Glutamatergic neuron (in vitro differentiated cells): ENCODE data around the gene GAMT. TPM values are rescaled to one million over a fixed set of nuclear protein-coding genes. Genes with fewer than 3 reads are reported as not detected.

Source experiments
- DNase-seq: peaks from one replicate; pipeline ENCODE4 v3.0.0; 2022
- H3K27ac Mint-ChIP-seq: one replicate; pipeline ENCODE4 v1.8.0; 2020; ENCODE audit warnings: mild to moderate bottlenecking, mixed read lengths, inconsistent platforms; ENCODE audit not compliant: unreplicated experiment
- H3K27me3 Mint-ChIP-seq: one replicate; pipeline ENCODE4 v1.8.0; 2020; ENCODE audit warnings: mild to moderate bottlenecking, moderate library complexity, mixed read lengths, inconsistent platforms; ENCODE audit not compliant: unreplicated experiment
- H3K36me3 Mint-ChIP-seq: one replicate; pipeline ENCODE4 v1.8.0; 2020; ENCODE audit warnings: mild to moderate bottlenecking, mixed read lengths, inconsistent platforms; ENCODE audit not compliant: unreplicated experiment
- H3K4me1 Mint-ChIP-seq: one replicate; pipeline ENCODE4 v1.8.0; 2020; ENCODE audit warnings: mild to moderate bottlenecking, low read depth, mixed read lengths, inconsistent platforms; ENCODE audit not compliant: unreplicated experiment
- H3K4me3 Mint-ChIP-seq: one replicate; pipeline ENCODE4 v1.8.0; 2020; ENCODE audit warnings: mild to moderate bottlenecking, mixed read lengths, inconsistent platforms; ENCODE audit not compliant: unreplicated experiment
- H3K9me3 Mint-ChIP-seq: one replicate; pipeline ENCODE4 v1.8.0; 2020; ENCODE audit warnings: mild to moderate bottlenecking, moderate library complexity, mixed read lengths, inconsistent platforms; ENCODE audit not compliant: unreplicated experiment
- CTCF ChIP-seq: fragments of 200-600 bp; sonication (generic); IDR thresholded peaks from one replicate; pipeline ENCODE4 v1.5.0; 2021; ENCODE audit not compliant: partially characterized antibody, unreplicated experiment
- total RNA-seq: library from RNA; stranded (reverse); fragmentation: NEBNext Ultra II Directional; extraction: Animal tissue kit (Norgen Biotek cat#: 25700); gene quantifications from one replicate; pipeline ENCODE4 v1.2.1, GENCODE V29; 2021; ENCODE audit not compliant: unreplicated experiment

Gene GAMT
- total RNA-seq, 1 donor from 2014 or later: 17.9 TPM

- no peak overlapping the region for H3K27ac Mint-ChIP-seq
- no peaks in the 10 kb centered on the region for H3K36me3 Mint-ChIP-seq
- DNase-seq: no peak
- H3K4me1 Mint-ChIP-seq: peaks cover 10% of the 10 kb centered on the region
- peaks cover 2% of the 10 kb centered on the region for H3K9me3 Mint-ChIP-seq
- no peak overlapping the region for H3K4me3 Mint-ChIP-seq
- no peak for TF ChIP-seq CTCF
- H3K27me3 Mint-ChIP-seq: peaks cover 2% of the 10 kb centered on the region
These were observed 31.2 kb upstream of the GAMT start for GRCh38 chr19:1432507-1432887.

- TF ChIP-seq CTCF: no peak
- no peak overlapping the region for H3K4me3 Mint-ChIP-seq
- H3K4me1 Mint-ChIP-seq: peaks cover 13% of the 10 kb centered on the region
- DNase-seq: no peak
- peaks cover 3% of the 10 kb centered on the region for H3K27me3 Mint-ChIP-seq
- peak overlapping the region; percentile 22 for H3K27ac Mint-ChIP-seq
- H3K36me3 Mint-ChIP-seq: no peaks in the 10 kb centered on the region
- H3K9me3 Mint-ChIP-seq: peaks cover 2% of the 10 kb centered on the region
These were observed 30.6 kb upstream of the GAMT start for GRCh38 chr19:1431759-1432506.

GRCh38 chr19:1430246-1430645 is 28.9 kb upstream of the GAMT start:
- Mint-ChIP-seq H3K27ac (no peak overlapping the region), H3K4me1 (peaks cover 19% of the 10 kb centered on the region), H3K36me3 (no peaks in the 10 kb centered on the region), H3K27me3 (peaks cover 3% of the 10 kb centered on the region), H3K4me3 (no peak overlapping the region), H3K9me3 (no peaks in the 10 kb centered on the region)
- TF ChIP-seq CTCF: no peak
- DNase-seq: no peak

- peaks cover 23% of the 10 kb centered on the region for H3K4me1 Mint-ChIP-seq
- no peak overlapping the region for H3K4me3 Mint-ChIP-seq
- H3K36me3 Mint-ChIP-seq: no peaks in the 10 kb centered on the region
- no peaks in the 10 kb centered on the region for H3K9me3 Mint-ChIP-seq
- DNase-seq: no peak
- TF ChIP-seq CTCF: no peak
- H3K27me3 Mint-ChIP-seq: peaks cover 3% of the 10 kb centered on the region
- H3K27ac Mint-ChIP-seq: peak overlapping the region; percentile 59
These were observed 28.4 kb upstream of the GAMT start for GRCh38 chr19:1429750-1430149.

- H3K9me3 Mint-ChIP-seq: no peaks in the 10 kb centered on the region
- peaks cover 3% of the 10 kb centered on the region for H3K27me3 Mint-ChIP-seq
- H3K4me1 Mint-ChIP-seq: peaks cover 25% of the 10 kb centered on the region
- TF ChIP-seq CTCF: no peak
- no peaks in the 10 kb centered on the region for H3K36me3 Mint-ChIP-seq
- no peak overlapping the region for H3K4me3 Mint-ChIP-seq
- no peak for DNase-seq
- H3K27ac Mint-ChIP-seq: no peak overlapping the region
These were observed 27.5 kb upstream of the GAMT start for GRCh38 chr19:1428738-1429391.
